Endothelial cell of coronary artery (primary cell): ENCODE data around the gene FCAR. TPM values are rescaled to one million over a fixed set of nuclear protein-coding genes. Genes with fewer than 3 reads are reported as not detected.

ENCODE experiments used
- total RNA-seq: library from RNA; depleted of rRNA; stranded (reverse); fragments of >200 nt; gene quantifications from 2 replicates; pipeline ENCODE4 v1.2.3, GENCODE V29; 2014

FCAR gene
- not detected in 2 replicates for total RNA-seq

DNA sequence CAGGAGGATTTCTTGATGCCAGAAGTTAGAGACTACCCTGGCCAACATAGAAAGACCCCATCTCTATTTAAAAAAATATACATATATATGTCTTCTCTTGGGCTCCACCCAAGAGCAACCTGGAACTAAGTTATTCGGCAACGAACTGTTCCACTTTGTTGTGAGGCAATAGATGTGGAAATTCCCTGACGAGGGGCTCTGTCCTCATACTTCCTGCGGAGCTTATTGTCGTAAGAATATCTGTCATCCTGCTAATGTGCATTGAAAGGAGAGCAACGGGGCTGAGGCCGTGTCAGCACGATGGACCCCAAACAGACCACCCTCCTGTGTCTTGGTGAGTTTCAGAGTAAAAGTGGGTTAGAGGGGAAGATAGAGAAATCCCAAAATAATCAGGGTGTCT is at the start of gene FCAR:
FCAR (plus strand) TSS at position 246 of the 400 bp plus-strand sequence; CDS start at position 301, 55 bp downstream.

DNA sequence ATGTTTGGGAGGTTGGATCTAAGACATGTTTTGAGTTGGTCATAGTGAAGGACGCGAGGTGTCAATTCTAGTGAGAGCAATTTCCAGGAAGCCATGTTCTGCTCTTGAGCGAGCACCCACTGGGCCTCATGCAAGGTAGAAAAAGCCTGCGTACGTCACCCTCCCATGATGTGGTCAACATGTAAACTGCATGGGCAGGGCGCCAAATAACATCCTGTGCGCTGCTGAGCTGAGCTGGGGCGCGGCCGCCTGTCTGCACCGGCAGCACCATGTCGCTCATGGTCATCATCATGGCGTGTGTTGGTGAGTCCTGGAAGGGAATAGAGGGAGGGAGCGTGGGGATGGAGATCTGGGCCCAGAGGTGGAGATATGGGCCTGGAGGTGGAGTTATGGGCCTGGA is 41.5 kb upstream of the FCAR start, which contains the start of gene KIR2DS4:
KIR2DS4 (plus strand) TSS at position 181 of the 400 bp plus-strand sequence.

DNA sequence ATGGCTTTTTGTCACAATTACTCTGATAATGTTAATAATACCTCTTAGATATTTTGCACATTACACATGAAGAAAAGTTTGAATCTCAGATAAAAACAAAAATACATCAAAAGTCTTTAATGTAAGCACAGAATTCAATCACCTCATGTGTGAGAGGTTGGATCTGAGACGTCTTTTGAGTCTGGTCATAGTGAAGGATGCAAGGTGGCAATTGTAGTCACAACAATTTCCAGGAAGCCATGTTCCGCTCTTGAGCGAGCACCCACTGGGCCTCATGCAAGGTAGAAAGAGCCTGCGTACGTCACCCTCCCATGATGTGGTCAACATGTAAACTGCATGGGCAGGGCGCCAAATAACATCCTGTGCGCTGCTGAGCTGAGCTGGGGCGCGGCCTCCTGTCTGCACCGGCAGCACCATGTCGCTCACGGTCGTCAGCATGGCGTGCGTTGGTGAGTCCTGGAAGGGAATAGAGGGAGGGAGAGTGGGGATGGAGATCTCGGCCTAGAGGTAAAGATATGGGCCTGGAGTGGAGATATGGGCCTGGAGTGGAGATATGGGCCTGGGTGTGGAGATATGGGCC is 23.9 kb upstream of the FCAR start, which contains the start of gene KIR3DL2:
KIR3DL2 (plus strand) TSS at position 383 of the 580 bp plus-strand sequence; CDS start at position 416, 33 bp downstream.

DNA sequence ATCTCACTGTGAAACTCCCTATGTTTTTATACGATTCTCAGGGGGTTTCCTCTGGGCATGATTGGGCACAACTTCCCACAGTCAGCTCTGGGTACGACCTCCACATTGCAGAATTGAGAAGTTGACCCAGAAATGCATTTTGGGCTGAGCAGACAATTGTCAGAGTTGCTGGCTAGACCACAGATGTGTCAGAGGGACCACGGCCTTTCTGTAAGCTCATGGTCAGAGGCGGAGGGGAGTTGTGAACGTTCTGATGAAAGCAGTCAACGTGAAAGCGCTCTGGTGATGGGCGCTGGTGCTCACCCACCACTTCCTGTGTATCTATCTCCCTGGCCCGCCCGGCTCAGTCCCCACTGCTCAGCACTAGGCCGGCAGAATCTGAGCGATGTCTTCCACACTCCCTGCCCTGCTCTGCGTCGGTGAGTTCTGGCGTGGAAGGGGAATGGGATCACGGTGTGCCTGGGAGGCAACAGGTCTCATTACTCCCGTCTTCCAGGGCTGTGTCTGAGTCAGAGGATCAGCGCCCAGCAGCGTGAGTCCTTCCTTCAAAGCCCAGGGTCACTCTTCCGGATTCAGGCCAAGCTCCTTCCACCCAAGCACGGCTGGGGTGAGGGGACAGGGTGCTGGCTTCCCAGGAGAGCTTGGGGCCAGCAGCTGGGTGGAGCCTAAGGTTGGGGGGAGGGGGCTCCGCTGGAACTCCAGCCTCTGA is 31.9 kb downstream of the FCAR start, which contains the start of gene NCR1:
NCR1 (plus strand) TSS at position 346 of the 709 bp plus-strand sequence; CDS start at position 386, 40 bp downstream.

Other genes with a start within 250 kb of the FCAR start
- not detected in 2 replicates for gene LILRB1, start 243.8 kb upstream of the FCAR start, total RNA-seq
- not detected in 2 replicates for gene LILRB4, start 211.2 kb upstream of the FCAR start, total RNA-seq
- not detected in 2 replicates for gene KIR3DL3, start 149.8 kb upstream of the FCAR start, total RNA-seq
- not detected in 2 replicates for gene KIR2DL3, start 135.7 kb upstream of the FCAR start, total RNA-seq
- not detected in 2 replicates for gene KIR2DL1, start 104.4 kb upstream of the FCAR start, total RNA-seq
- gene KIR2DL4, start 70.6 kb upstream of the FCAR start, total RNA-seq = not detected in 2 replicates
- gene KIR3DL1, start 57.8 kb upstream of the FCAR start, total RNA-seq = not detected in 2 replicates
- gene KIR2DS4, start 41.6 kb upstream of the FCAR start, total RNA-seq = not detected in 2 replicates
- not detected in 2 replicates for gene KIR3DL2, start 23.8 kb upstream of the FCAR start, total RNA-seq
- not detected in 2 replicates for gene NCR1, start 31.9 kb downstream of the FCAR start, total RNA-seq
- gene NLRP7, start 73.3 kb downstream of the FCAR start, total RNA-seq = not detected in 2 replicates
- gene NLRP2, start 92.1 kb downstream of the FCAR start, total RNA-seq = 0.27 and 0.28 TPM in 2 replicates
- not detected in 2 replicates for gene GP6, start 164.0 kb downstream of the FCAR start, total RNA-seq
- 8.8 and 12.7 TPM in 2 replicates for gene RDH13, start 188.9 kb downstream of the FCAR start, total RNA-seq
- 3.3 and 9.4 TPM in 2 replicates for gene EPS8L1, start 201.6 kb downstream of the FCAR start, total RNA-seq
- gene PPP1R12C, start 243.4 kb downstream of the FCAR start, total RNA-seq = 33.6 and 40.1 TPM in 2 replicates